HepG2 (cell line): ENCODE results near the gene TPSAB1. TPM values are rescaled to one million over a fixed set of nuclear protein-coding genes. Genes with fewer than 3 reads are reported as not detected.
"Not testable (repeated sequence)": the region's sequence is repeated elsewhere in the genome, so short reads cannot be mapped to it uniquely, and the experiment has no call there.

Experiments
- ATAC-seq: fragments of 200-7000 bp; cut with Tn5 transposase; 3 replicates; pipeline ENCODE4 v1.9.1; 2020; ENCODE audit warnings: mild to moderate bottlenecking, moderate library complexity
- BruUV-seq: library from RNA; stranded (reverse); fragments of 400-500 nt; replicated peaks from 2 replicates; lab custom pipeline; 2021; lab: Mats Ljungman, UMichigan
- CTCF ChIA-PET: fragments of 300-600 bp; formaldehyde crosslinking; extraction: SDS; loops from one replicate; lab custom pipeline; 2021; ENCODE audit warnings: low total read pairs, inconsistent platforms, low intra/inter-chr PET ratio; lab: Yijun Ruan, JAX
- POLR2A ChIA-PET: fragments of 350-600 bp; sonication (Branson Sonifier 250); formaldehyde crosslinking; loops from one replicate; lab custom pipeline; 2020; ENCODE audit warnings: antibody characterized with exemption, inconsistent platforms; lab: Yijun Ruan, JAX
- DNase-seq: peaks from one replicate; pipeline ENCODE4 v3.0.0-alpha.2; 2015; ENCODE audit warnings: low spot score
- FAIRE-seq: peaks from 3 replicates; lab custom pipeline; 2011; peaks lifted over from hg19 to GRCh38; lab: Jason Lieb, UNC
- H2AFZ ChIP-seq: one replicate; pipeline ENCODE4 v1.6.1; 2011; ENCODE audit warnings: low read length, inconsistent platforms
- H3K27ac ChIP-seq: fragments of 300-600 bp; 3 replicates; pipeline ENCODE4 v1.8.0; 2011; ENCODE audit warnings: mixed run types, mild to moderate bottlenecking, mixed read lengths, low read length, inconsistent platforms; ENCODE audit not compliant: insufficient read depth; ENCODE audit errors: extremely low read length
- H3K27me3 ChIP-seq, 2 experiments: fragments of 200-600 bp in 1 of 2; 2 replicates in 1 of 2; 3 replicates in 1 of 2; pipeline versions ENCODE4 v1.6.0 to v1.8.0; 2011; ENCODE audit warnings: low read length in 2 of 2, mild to moderate bottlenecking in 2 of 2, moderate library complexity in 2 of 2, inconsistent platforms in 1 of 2; ENCODE audit not compliant: insufficient read depth in 2 of 2, control insufficient read depth in 1 of 2
- H3K36me3 ChIP-seq, 2 experiments: fragments of 200-600 bp in 1 of 2; replicated peaks in 1 of 2; 2 replicates in 1 of 2; 3 replicates in 1 of 2; pipeline versions ENCODE4 v1.5.1 to v1.8.0; 2011; ENCODE audit warnings: low read length in 2 of 2, inconsistent platforms in 1 of 2; ENCODE audit not compliant: insufficient read depth in 2 of 2, control insufficient read depth in 1 of 2
- H3K4me1 ChIP-seq: 2 replicates; pipeline ENCODE4 v1.5.1; 2012; ENCODE audit warnings: low read length, inconsistent platforms; ENCODE audit not compliant: insufficient read depth
- H3K4me2 ChIP-seq: 2 replicates; pipeline ENCODE4 v1.6.0; 2011; ENCODE audit warnings: low read depth, low read length, inconsistent platforms
- H3K4me3 ChIP-seq, 3 experiments: fragments of 200-600 bp in 1 of 3; sonication (generic), shearing (Covaris generic) in 1 of 3; replicated peaks in 1 of 3; 2 replicates each; pipeline ENCODE4 v1.5.1; 2011 to 2016; ENCODE audit warnings: low read length in 3 of 3, inconsistent platforms in 2 of 3, low read depth in 2 of 3, mild to moderate bottlenecking in 2 of 3, control low read depth in 1 of 3, mixed read lengths in 1 of 3; ENCODE audit not compliant: insufficient read depth in 1 of 3
- H3K79me2 ChIP-seq: one replicate; pipeline ENCODE4 v1.6.1; 2011; ENCODE audit warnings: low read length, inconsistent platforms; ENCODE audit not compliant: insufficient read depth
- H3K9ac ChIP-seq: 2 replicates; pipeline ENCODE4 v1.6.0; 2011; ENCODE audit warnings: mild to moderate bottlenecking, low read depth, low read length, inconsistent platforms; ENCODE audit not compliant: insufficient read depth
- H3K9me3 ChIP-seq: 2 replicates; pipeline ENCODE4 v1.5.1; 2012; ENCODE audit warnings: mild to moderate bottlenecking, low read length
- H4K20me1 ChIP-seq: 2 replicates; pipeline ENCODE4 v1.6.0; 2011; ENCODE audit warnings: inconsistent platforms, mild to moderate bottlenecking, low read length, moderate library complexity; ENCODE audit not compliant: insufficient read depth
- RCOR2 ChIP-seq: IDR thresholded peaks from 2 replicates; pipeline ENCODE4 v1.6.1; 2016; ENCODE audit warnings: missing biosample characterization, missing genetic modification reagents
- ZFP36L2 ChIP-seq: sonication (generic); formaldehyde crosslinking; IDR thresholded peaks from 2 replicates; pipeline ENCODE4 v1.4.0; 2020; ENCODE audit warnings: missing genetic modification reagents
- ZNF331 ChIP-seq: sonication (generic); formaldehyde crosslinking; IDR thresholded peaks from 2 replicates; pipeline ENCODE4 v1.4.0; 2020; ENCODE audit warnings: missing genetic modification reagents
- WGBS: methylation state at CpG from one replicate; pipeline ENCODE4 v1.1.6; 2017; ENCODE audit warnings: low lambda C conversion rate; 5-methylcytosine and 5-hydroxymethylcytosine counted together
- in situ Hi-C: cut with HindIII; loops from 2 replicates; pipeline ENCODE4 v1.10.0; 2017; ENCODE audit warnings: low pct_unique_long_range_greater_than_20kb; ENCODE audit not compliant: extremely low pct_ligation_motif_present
- intact Hi-C: fragments of 100-400 bp; cut with micrococcal nuclease; formaldehyde crosslinking; loops from one replicate; pipeline ENCODE4 v1.10.0; 2022; ENCODE audit not compliant: unreplicated experiment
- polyA plus RNA-seq, 8 experiments: library from polyadenylated mRNA; depleted of rRNA in 3 of 8; stranded (reverse) in 7 of 8; unstranded in 1 of 8; fragments of >200 nt; fragmentation: Illumina TruSeq in 4 of 8; extraction: Trizol in 4 of 8; gene quantifications; 2 replicates each; pipeline versions ENCODE4 v1.2.1 to v1.2.3, GENCODE V29; 2011 to 2016; ENCODE audit warnings: low read depth in 4 of 8, missing spikeins in 1 of 8, mixed read lengths in 1 of 8; ENCODE audit not compliant: insufficient read depth in 1 of 8
- total RNA-seq, 5 experiments: library from RNA; depleted of rRNA; stranded (reverse); fragments of >200 nt; fragmentation: Illumina TruSeq; extraction: Trizol; gene quantifications; 2 replicates each; pipeline ENCODE4 v1.2.3, GENCODE V29; 2016; ENCODE audit warnings: low read depth in 1 of 5

The TPSAB1 gene
- total and polyA plus RNA-seq, 2 of the 13 experiments (the other 11 are each of a cell fraction or from before 2014, with no cell fraction given), result 0.12 TPM; not detected in 1

GRCh38 chr16:1198671-1199346 lies 41.7 kb upstream of the TPSAB1 start:
- H3K4me3 ChIP-seq, H3K36me3 ChIP-seq, intact Hi-C loops, H3K9ac ChIP-seq, CTCF ChIA-PET, H2AFZ ChIP-seq, POLR2A ChIA-PET, ATAC-seq, H3K9me3 ChIP-seq, H3K27ac ChIP-seq, DNase-seq, FAIRE-seq, H3K79me2 ChIP-seq, BruUV-seq, H3K4me2 ChIP-seq: not testable (repeated sequence)
- H4K20me1 ChIP-seq, result peaks cover 19% of the 10 kb centered on the region; the same call in 1 of the 2 replicates
- WGBS, result 62% methylated on average over 43 of the region's 44 CpGs
- H3K27me3 ChIP-seq, result peaks cover 2 to 18% of the 10 kb centered on the region in 2 experiments; a peak in 3 of 5 replicates
- peaks cover 22% of the 10 kb centered on the region for H3K4me1 ChIP-seq
- in situ Hi-C loops, result loop anchor here (5.0 kb wide), 1 partner anchor 87 kb away; no protein-coding TSS in a partner anchor

DNA sequence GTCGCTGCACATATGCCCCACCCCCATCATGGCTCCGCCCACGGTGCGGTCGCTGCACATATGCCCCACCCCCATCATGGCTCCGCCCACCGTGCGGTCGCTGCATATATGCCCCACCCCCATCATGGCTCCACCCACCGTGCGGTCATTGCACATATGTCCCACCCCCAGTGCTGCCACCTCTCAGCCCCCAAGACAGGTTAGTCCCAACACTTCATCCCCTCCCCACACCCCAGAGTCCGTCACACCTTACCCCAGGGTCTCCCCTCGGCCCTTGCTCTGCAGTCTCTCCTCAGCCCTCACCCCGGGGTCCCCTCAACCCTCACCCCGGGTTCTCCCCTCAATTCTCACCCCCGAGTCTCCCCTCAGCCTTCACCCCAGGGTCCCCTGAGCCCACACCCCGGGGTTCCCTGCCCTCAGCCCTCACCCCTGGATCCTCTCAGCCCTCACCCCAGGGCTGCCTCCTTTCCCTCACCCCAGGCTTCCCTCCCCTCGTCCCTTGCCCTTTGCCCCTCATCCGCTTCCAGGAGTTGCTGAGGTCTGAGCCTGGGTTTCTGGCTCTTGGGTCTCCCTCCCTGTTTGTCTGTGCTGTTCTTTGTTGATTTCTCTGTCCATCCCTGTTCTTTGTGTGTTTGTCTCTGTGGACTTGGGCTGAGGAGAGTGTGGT lies 41.0 kb upstream of the TPSAB1 start:
- ChIA-PET POLR2A (no interaction called here), CTCF (no interaction called here)
- no peak for DNase-seq
- ATAC-seq, result no peak
- no peak overlapping the region for H3K27ac ChIP-seq
- no peak overlapping the region for H3K9ac ChIP-seq
- H3K4me2 ChIP-seq, result no peak overlapping the region
- no peak overlapping the region for H2AFZ ChIP-seq
- in situ Hi-C loops (loop anchor here (5.0 to 25.0 kb wide), 2 partner anchors 87 to 387 kb away; partner anchors contain the start of gene GNG13), intact Hi-C loops (no loop called here)
- H3K4me3 ChIP-seq, result no peak overlapping the region
- no peak for FAIRE-seq
- H4K20me1 ChIP-seq, result peaks cover 15% of the 10 kb centered on the region; the same call in 1 of the 2 replicates
- H3K9me3 ChIP-seq, result no peaks in the 10 kb centered on the region
- no peaks in the 10 kb centered on the region for H3K79me2 ChIP-seq
- WGBS, result 42% methylated on average over 14 of the region's 19 CpGs
- H3K4me1 ChIP-seq, result peaks cover 22% of the 10 kb centered on the region
- no peak for TF ChIP-seq RCOR2
- no peak for TF ChIP-seq ZNF331 (CRISPR knock-in tag)
- no peak for TF ChIP-seq ZFP36L2 (CRISPR knock-in tag)
- peaks cover 2 to 18% of the 10 kb centered on the region in 2 experiments; a peak in 3 of 5 replicates for H3K27me3 ChIP-seq
- H3K36me3 ChIP-seq, result no peaks in the 10 kb centered on the region
- no TSS peak for BruUV-seq
